GM19467 (cell line): ENCODE data around the gene PEMT.

Source experiments
- ATAC-seq: cut with Tn5 transposase; IDR thresholded peaks from one replicate; pipeline ENCODE4 v1.9.1; 2021; ENCODE audit warnings: mild to moderate bottlenecking, moderate library complexity; ENCODE audit not compliant: unreplicated experiment

PEMT gene

GRCh38 chr17:17536702-17537101 is 54.8 kb downstream of the PEMT start:
- no peak for ATAC-seq

DNA sequence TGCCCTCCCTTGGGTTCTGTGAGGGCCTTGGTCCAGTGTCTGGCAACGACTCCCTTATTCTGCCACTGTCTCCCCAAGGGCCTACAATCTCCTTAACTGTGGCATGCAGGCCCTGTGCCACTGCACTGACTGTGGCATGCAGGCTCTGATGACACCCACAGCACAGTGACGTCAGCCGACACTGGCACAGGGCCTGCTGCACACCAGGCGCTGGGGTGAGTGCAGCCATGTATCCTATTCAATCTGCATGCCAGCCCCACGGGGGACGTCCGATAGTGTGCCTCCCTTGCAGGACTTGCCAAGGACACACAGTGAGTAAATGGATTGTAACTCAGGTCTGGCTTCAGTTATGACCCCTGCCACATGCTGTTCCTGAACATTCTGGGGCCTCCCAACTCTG is 55.6 kb downstream of the PEMT start:
- ATAC-seq, result no peak

- ATAC-seq, result no peak
Measured at GRCh38 chr17:17533901-17534441, 57.5 kb downstream of the PEMT start.

DNA sequence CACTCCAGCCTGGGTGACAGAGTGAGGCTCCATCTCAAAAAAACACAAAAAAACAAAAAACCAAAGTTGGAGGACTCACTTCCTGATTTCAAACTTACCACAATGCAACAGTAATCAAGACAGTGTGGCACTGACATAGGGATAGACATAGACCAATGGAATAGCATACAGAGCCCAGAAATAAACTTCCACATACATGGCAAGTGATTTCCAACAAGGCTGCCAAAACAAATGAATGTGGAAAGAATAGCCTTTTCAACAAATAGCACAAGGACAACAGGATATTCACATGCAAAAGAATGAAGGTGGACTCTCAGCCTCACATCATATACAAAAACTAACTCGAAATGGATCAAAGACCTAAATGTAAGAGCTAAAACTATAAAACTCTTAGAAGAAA is 58.5 kb downstream of the PEMT start:
- ATAC-seq, result no peak

GRCh38 chr17:17531156-17531555 is 60.4 kb downstream of the PEMT start:
- no peak for ATAC-seq

DNA sequence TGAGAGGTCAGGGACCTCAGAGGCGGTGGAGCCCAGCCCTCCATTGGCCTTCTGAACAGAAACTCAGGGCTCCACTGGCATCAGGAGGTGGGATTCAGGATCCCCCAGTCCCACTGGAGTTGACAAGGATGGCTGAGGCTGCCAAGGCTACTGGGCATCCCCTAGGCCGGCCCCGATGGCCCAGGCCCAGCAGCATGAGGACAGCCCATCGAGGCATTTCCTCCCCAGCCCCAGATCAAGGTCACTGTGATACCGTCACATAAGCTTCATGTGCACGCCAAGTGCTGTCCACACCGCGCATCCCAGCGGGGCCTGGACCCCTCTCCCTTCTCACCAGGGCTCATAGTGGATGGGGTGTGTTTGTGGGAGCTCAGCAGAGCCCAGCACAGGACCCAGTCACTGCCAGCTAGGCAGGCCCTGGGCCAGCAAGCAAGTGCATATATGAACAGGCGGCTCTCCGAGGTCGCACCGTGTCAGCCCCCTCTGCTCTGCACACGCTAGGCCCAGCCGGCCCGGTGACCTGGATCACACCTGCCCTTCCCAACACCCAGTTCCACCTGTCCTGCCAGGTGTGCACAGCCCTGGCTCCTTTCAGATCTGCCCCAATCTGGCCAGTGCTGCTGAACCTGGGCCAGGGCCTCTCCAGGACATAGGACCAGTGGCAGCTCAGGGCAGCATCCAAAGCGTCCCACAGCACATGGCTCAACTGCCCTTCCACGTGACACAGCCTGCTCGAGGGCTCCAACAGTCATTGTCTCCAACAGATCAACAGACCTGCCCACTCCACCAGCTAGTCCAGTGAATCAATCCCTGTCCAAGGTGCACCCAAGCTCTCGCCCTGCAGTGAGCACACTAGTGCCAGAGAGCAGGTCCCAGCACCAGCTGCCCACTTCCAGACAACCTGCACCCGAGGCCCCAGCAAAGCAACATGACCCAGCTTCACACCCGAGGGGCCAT is 62.5 kb downstream of the PEMT start:
- no peak for ATAC-seq

GRCh38 chr17:17527956-17528500 is 63.5 kb downstream of the PEMT start:
- ATAC-seq, result no peak

GRCh38 chr17:17527534-17527933 is 64.0 kb downstream of the PEMT start:
- no peak for ATAC-seq

GRCh38 chr17:17526369-17526768 is 65.1 kb downstream of the PEMT start:
- no peak for ATAC-seq

- no peak for ATAC-seq
Measured at GRCh38 chr17:17525956-17526355, 65.6 kb downstream of the PEMT start.

- ATAC-seq, result no peak
Measured at GRCh38 chr17:17525311-17525710, 66.2 kb downstream of the PEMT start.

DNA sequence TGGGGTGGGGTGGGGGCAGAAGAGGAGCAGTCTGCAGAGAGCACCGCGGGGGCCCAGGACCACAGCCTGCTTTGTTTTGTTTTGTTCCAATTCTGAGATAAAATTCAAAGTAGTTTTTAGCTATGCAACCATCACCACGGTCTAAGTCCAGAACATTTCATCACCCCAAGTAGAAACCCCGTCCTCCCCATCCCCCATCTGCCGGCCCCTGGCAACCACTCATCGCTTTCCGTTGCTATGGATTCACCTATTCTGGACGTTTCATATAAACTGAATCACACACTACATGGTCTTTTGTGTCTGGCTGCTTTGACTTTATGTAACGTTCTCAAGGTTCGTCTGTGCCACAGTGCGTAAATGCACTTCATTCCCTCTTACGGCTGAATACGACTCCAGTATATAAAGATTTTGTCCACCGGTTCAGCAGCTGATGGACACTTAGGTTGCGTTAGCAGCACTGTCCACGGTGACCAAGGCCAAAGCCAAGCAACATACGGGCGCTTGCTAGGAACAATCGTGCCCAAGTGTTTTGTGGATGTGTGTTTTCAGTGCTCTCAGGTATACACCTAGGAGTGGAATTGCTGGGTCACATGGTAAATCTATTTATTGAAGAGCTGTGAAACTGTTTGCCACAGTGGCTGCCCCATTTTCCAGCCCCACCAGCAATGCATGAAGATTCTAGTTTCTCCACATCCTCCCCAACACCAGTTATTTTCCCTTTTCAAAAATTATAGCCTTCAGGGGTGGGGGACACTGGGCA is 67.6 kb downstream of the PEMT start:
- no peak for ATAC-seq

- ATAC-seq, result no peak
Measured at GRCh38 chr17:17523001-17523730, 68.3 kb downstream of the PEMT start.

- no peak for ATAC-seq
Measured at GRCh38 chr17:17520599-17521232, 70.8 kb downstream of the PEMT start.

GRCh38 chr17:17519886-17520285 is 71.6 kb downstream of the PEMT start:
- ATAC-seq, result no peak

DNA sequence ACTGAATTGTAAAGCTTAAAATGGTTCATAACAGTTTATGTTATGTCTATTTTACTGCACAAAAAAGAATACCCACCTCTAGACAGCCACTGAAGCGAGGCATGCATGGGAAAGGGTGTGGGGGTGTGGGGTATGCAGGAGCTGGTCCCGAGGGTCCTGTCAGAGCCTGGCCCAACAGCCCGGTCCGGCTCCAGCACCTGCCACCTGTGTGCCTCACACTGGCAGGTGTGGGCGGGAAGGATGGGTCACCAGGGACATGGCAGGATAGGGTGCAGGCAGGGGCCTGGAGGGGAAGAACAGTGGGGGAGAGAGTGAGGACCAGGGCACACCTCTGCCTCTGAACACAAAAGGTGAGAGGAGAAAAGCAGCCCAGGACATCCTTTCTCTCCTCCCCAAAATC is 72.6 kb downstream of the PEMT start:
- no peak for ATAC-seq

DNA sequence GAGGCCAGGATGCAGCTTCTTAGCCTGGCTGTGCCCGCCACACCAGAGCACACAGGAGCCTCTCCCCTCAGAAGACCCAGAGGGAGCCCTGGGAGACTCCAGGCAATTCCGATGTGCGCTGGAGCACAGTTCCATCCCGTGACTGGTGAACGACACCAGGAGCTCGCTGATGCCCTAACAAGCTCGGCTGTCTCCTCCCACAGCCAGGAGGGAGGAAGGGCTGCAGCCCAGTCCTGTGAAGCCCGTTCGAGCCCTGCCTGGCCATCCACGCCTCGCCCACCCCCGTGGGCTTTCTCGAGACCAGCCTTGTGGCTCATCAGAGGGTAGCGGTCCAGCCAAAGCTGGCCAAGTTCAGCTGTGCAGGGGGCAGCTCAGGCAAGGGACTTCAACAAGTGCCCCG is 73.5 kb downstream of the PEMT start:
- ATAC-seq, result no peak

- no peak for ATAC-seq
Measured at GRCh38 chr17:17516941-17517720, 74.4 kb downstream of the PEMT start.
